ENCODE results near the gene GSE1. TPM values are rescaled to one million over a fixed set of nuclear protein-coding genes. Genes with fewer than 3 reads are reported as not detected.
A peak's percentile ranks its signal among the peaks of the same experiment; 100 is the strongest.

GSE1 gene
- total RNA-seq: 100 to 1,000 TPM in 1 of 2 donors, 10 to 100 TPM in 1; 59.7 to 111 TPM
- polyA plus RNA-seq: 10 to 100 TPM in 1 of 2 donors, 1 to 10 TPM in 1; 3.9 to 11.7 TPM
- long read RNA-seq, donor 1, partial matches to known transcripts: 55 of 206 reads
- long read RNA-seq, donor 1, other reads (novel, unspliced or antisense): 151 of 206 reads
- long read RNA-seq, donor 2, partial matches to known transcripts: 23 of 206 reads
- long read RNA-seq, donor 2, other reads (novel, unspliced or antisense): 183 of 206 reads

GRCh38 chr16:85612801-85613603, at the start of gene GSE1:
Gene GSE1 (plus strand): TSS chr16:85613322. CDS start chr16:85613392, 70 bp downstream.
- ATAC-seq (ENCODE audit: low FRiP score) (peak; percentile 54), DNase-seq (peak; percentile 91 to 95)
- intact Hi-C loops (cut with DNase I): loop anchor here (5.0 kb wide), 2 partner anchors 241 to 306 kb away; no protein-coding TSS in a partner anchor
- peak within 1 kb of the TSS in 1 of 2 donors; percentile 82 for H3K27ac ChIP-seq (ENCODE audit: low read depth in 1 of 2, low read length in 2 of 2)
- WGBS, 2 donors: 0 to 1% methylated on average over 68 to 81 of the region's 81 CpGs
- H3K36me3 ChIP-seq (ENCODE audit: control insufficient read depth in 1 of 2, insufficient read depth in 2 of 2, low read length in 1 of 2): no peaks in the 10 kb centered on the region
- H3K4me1 ChIP-seq (ENCODE audit: control insufficient read depth in 1 of 2, insufficient read depth in 2 of 2, low read length in 2 of 2): no peaks in the 10 kb centered on the region
- no peaks in the 10 kb centered on the region for H3K27me3 ChIP-seq (ENCODE audit: control insufficient read depth in 1 of 2, insufficient read depth in 2 of 2, low read length in 1 of 2)
- no peaks in the 10 kb centered on the region for H3K9me3 ChIP-seq (ENCODE audit: control insufficient read depth, low read length)
- H3K4me3 ChIP-seq (ENCODE audit: low read length in 2 of 2): peak within 1 kb of the TSS; percentile 35 to 54

GRCh38 chr16:85563515-85564276, 49.4 kb upstream of the GSE1 start:
- DNase-seq (peak; percentile 91), ATAC-seq (ENCODE audit: low FRiP score) (peak; percentile 68)
- H3K4me3 ChIP-seq (ENCODE audit: low read length in 2 of 2): no peak overlapping the region
- 77 to 82% methylated on average over 19 of the region's 19 CpGs for WGBS, 2 donors
- no peaks in the 10 kb centered on the region for H3K4me1 ChIP-seq (ENCODE audit: control insufficient read depth in 1 of 2, insufficient read depth in 2 of 2, low read length in 2 of 2)
- no peak overlapping the region for H3K27ac ChIP-seq (ENCODE audit: low read depth in 1 of 2, low read length in 2 of 2)
- H3K9me3 ChIP-seq (ENCODE audit: control insufficient read depth, low read length): no peaks in the 10 kb centered on the region
- intact Hi-C loops (cut with DNase I): no loop called here
- H3K27me3 ChIP-seq (ENCODE audit: control insufficient read depth in 1 of 2, insufficient read depth in 2 of 2, low read length in 1 of 2): no peaks in the 10 kb centered on the region
- no peaks in the 10 kb centered on the region for H3K36me3 ChIP-seq (ENCODE audit: control insufficient read depth in 1 of 2, insufficient read depth in 2 of 2, low read length in 1 of 2)

GRCh38 chr16:85564277-85565051, 48.7 kb upstream of the GSE1 start:
- WGBS, 2 donors: 86 to 89% methylated on average over 16 of the region's 16 CpGs
- no peak overlapping the region for H3K27ac ChIP-seq (ENCODE audit: low read depth in 1 of 2, low read length in 2 of 2)
- intact Hi-C loops (cut with DNase I): no loop called here

GRCh38 chr16:85565340-85565739, 47.8 kb upstream of the GSE1 start:
- Histone ChIP-seq H3K4me1 (ENCODE audit: control insufficient read depth in 1 of 2, insufficient read depth in 2 of 2, low read length in 2 of 2) (no peaks in the 10 kb centered on the region), H3K27ac (ENCODE audit: low read depth in 1 of 2, low read length in 2 of 2) (no peak overlapping the region), H3K9me3 (ENCODE audit: control insufficient read depth, low read length) (no peaks in the 10 kb centered on the region), H3K27me3 (ENCODE audit: control insufficient read depth in 1 of 2, insufficient read depth in 2 of 2, low read length in 1 of 2) (no peaks in the 10 kb centered on the region), H3K4me3 (ENCODE audit: low read length in 2 of 2) (no peak overlapping the region), H3K36me3 (ENCODE audit: control insufficient read depth in 1 of 2, insufficient read depth in 2 of 2, low read length in 1 of 2) (no peaks in the 10 kb centered on the region)
- intact Hi-C loops (cut with DNase I): no loop called here
- WGBS, 2 donors: 89 to 91% methylated on average over 9 of the region's 9 CpGs
- no peak for DNase-seq
- ATAC-seq (ENCODE audit: low FRiP score): no peak

More at GRCh38 chr16:85564277-85565051, 48.7 kb upstream of the GSE1 start:
- ATAC-seq (ENCODE audit: low FRiP score) (no peak), DNase-seq (no peak)
- Histone ChIP-seq H3K4me3 (ENCODE audit: low read length in 2 of 2) (no peak overlapping the region), H3K36me3 (ENCODE audit: control insufficient read depth in 1 of 2, insufficient read depth in 2 of 2, low read length in 1 of 2) (no peaks in the 10 kb centered on the region), H3K4me1 (ENCODE audit: control insufficient read depth in 1 of 2, insufficient read depth in 2 of 2, low read length in 2 of 2) (no peaks in the 10 kb centered on the region), H3K9me3 (ENCODE audit: control insufficient read depth, low read length) (no peaks in the 10 kb centered on the region), H3K27me3 (ENCODE audit: control insufficient read depth in 1 of 2, insufficient read depth in 2 of 2, low read length in 1 of 2) (no peaks in the 10 kb centered on the region)

- ATAC-seq (ENCODE audit: low FRiP score): no peak
- H3K36me3 ChIP-seq (ENCODE audit: control insufficient read depth in 1 of 2, insufficient read depth in 2 of 2, low read length in 1 of 2): no peaks in the 10 kb centered on the region
- no peaks in the 10 kb centered on the region for H3K27me3 ChIP-seq (ENCODE audit: control insufficient read depth in 1 of 2, insufficient read depth in 2 of 2, low read length in 1 of 2)
- no peak overlapping the region for H3K27ac ChIP-seq (ENCODE audit: low read depth in 1 of 2, low read length in 2 of 2)
- H3K9me3 ChIP-seq (ENCODE audit: control insufficient read depth, low read length): no peaks in the 10 kb centered on the region
- DNase-seq: no peak
- WGBS, 2 donors: 91 to 93% methylated on average over 23 of the region's 23 CpGs
- intact Hi-C loops (cut with DNase I): no loop called here
- H3K4me3 ChIP-seq (ENCODE audit: low read length in 2 of 2): no peak overlapping the region
- H3K4me1 ChIP-seq (ENCODE audit: control insufficient read depth in 1 of 2, insufficient read depth in 2 of 2, low read length in 2 of 2): no peaks in the 10 kb centered on the region
Measured at GRCh38 chr16:85565801-85566526, 47.2 kb upstream of the GSE1 start.

- Histone ChIP-seq H3K36me3 (ENCODE audit: control insufficient read depth in 1 of 2, insufficient read depth in 2 of 2, low read length in 1 of 2) (no peaks in the 10 kb centered on the region), H3K27ac (ENCODE audit: low read depth in 1 of 2, low read length in 2 of 2) (no peak overlapping the region), H3K9me3 (ENCODE audit: control insufficient read depth, low read length) (no peaks in the 10 kb centered on the region), H3K27me3 (ENCODE audit: control insufficient read depth in 1 of 2, insufficient read depth in 2 of 2, low read length in 1 of 2) (no peaks in the 10 kb centered on the region), H3K4me1 (ENCODE audit: control insufficient read depth in 1 of 2, insufficient read depth in 2 of 2, low read length in 2 of 2) (no peaks in the 10 kb centered on the region), H3K4me3 (ENCODE audit: low read length in 2 of 2) (no peak overlapping the region)
- 86 to 88% methylated on average over 19 of the region's 19 CpGs for WGBS, 2 donors
- DNase-seq (no peak), ATAC-seq (ENCODE audit: low FRiP score) (no peak)
- intact Hi-C loops (cut with DNase I): no loop called here
Measured at GRCh38 chr16:85566561-85567100, 46.5 kb upstream of the GSE1 start.

GRCh38 chr16:85567101-85567866, 45.8 kb upstream of the GSE1 start:
- Histone ChIP-seq H3K27ac (ENCODE audit: low read depth in 1 of 2, low read length in 2 of 2) (no peak overlapping the region), H3K27me3 (ENCODE audit: control insufficient read depth in 1 of 2, insufficient read depth in 2 of 2, low read length in 1 of 2) (no peaks in the 10 kb centered on the region), H3K4me1 (ENCODE audit: control insufficient read depth in 1 of 2, insufficient read depth in 2 of 2, low read length in 2 of 2) (no peaks in the 10 kb centered on the region), H3K36me3 (ENCODE audit: control insufficient read depth in 1 of 2, insufficient read depth in 2 of 2, low read length in 1 of 2) (no peaks in the 10 kb centered on the region), H3K9me3 (ENCODE audit: control insufficient read depth, low read length) (no peaks in the 10 kb centered on the region), H3K4me3 (ENCODE audit: low read length in 2 of 2) (no peak overlapping the region)
- intact Hi-C loops (cut with DNase I): no loop called here
- WGBS, 2 donors: 86 to 91% methylated on average over 27 of the region's 27 CpGs
- no peak for ATAC-seq (ENCODE audit: low FRiP score)
- DNase-seq: no peak

All from aorta (tissue), 5 donors.